Urothelium cell line (cell line): ENCODE results near the gene JAKMIP1.

Experiments used
- DNase-seq: peaks from one replicate; pipeline ENCODE4 v3.0.0; 2011; ENCODE audit warnings: low spot score, mixed read lengths
- FAIRE-seq: peaks from 2 replicates; lab custom pipeline; 2011; peaks lifted over from hg19 to GRCh38; lab: Jason Lieb, UNC

Gene JAKMIP1

DNA sequence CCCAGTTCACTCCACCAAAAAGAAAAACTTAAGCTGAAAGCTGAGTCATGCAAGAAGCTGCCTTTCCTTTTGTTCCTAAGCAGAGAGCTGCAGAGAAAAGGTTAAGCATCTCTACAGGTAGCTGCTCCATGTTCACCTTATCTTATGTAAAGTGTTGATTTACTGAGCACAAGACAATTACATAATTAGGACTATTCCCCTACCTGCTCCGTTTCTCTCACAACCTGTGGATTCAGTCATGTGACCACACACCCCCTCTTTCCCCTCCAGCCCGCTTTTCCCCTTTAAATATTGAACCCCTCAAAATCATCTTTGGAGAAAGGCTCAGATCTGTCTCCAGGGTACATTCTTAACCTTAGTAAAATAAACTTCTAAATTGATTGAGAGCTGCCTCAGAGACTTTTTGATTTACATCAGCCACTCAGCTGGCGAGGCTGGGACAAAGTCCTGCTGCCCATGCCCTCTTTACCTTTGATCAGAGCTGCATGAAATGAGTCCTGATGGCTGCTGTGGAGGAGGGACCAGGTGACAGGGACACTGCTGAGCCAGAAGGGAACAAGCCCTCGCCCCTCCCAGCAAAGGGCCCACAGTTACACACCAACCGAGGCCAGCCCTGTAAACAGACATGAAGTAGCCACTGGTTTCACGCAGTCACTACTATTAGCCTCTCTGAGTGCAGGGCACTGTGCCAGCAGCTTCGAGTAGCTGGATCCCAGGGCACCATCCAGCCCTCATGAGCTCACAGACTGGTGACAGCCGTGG lies 128.2 kb downstream of the JAKMIP1 start:
- DNase-seq (no peak), FAIRE-seq (no peak)

- DNase-seq (no peak), FAIRE-seq (no peak)
Measured at GRCh38 chr4:6071191-6071958, 129.0 kb downstream of the JAKMIP1 start.

DNA sequence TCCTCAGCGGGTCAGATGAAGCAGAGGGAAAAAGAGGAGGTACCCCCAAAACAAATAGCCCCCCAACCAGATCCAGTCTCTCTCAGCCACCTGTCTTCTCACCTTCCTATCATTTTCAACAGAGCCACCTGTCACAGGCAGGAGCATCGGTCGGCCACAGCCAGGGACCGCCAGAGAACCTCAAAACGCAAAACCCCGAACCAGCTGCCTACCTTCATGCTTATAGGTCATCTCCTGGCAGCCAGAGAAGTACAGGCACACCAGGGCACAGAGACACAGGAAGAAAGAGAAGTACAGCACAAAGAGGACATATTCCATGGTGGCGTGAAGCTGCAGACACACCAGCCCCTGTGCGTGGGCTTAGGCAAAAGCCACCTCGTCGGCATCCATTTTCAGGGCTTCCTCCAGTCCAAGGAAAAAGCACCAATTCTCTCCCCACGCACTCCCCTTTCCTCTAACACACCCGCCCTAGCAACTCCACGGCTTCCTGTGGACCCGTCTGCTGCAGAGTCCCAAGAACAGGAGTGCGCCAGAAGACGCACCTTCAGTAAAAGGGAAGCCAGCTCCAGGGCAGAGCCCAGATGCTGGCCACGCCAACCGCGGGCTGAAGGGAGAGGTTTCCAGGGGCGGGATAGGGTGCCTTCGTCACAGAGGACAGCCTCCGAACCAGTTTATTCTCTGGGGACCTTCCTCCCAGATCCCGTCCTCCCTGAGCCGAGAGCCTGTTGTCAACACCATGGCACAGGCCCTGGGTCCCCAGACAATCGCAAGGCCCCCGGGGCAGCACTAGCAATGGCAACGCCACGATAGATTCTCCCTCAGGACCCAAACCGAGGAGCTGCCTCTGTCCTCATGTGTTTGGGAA lies 130.3 kb downstream of the JAKMIP1 start:
- no peak for FAIRE-seq
- no peak for DNase-seq

GRCh38 chr4:6068986-6069385 lies 131.4 kb downstream of the JAKMIP1 start:
- FAIRE-seq (no peak), DNase-seq (no peak)

DNA sequence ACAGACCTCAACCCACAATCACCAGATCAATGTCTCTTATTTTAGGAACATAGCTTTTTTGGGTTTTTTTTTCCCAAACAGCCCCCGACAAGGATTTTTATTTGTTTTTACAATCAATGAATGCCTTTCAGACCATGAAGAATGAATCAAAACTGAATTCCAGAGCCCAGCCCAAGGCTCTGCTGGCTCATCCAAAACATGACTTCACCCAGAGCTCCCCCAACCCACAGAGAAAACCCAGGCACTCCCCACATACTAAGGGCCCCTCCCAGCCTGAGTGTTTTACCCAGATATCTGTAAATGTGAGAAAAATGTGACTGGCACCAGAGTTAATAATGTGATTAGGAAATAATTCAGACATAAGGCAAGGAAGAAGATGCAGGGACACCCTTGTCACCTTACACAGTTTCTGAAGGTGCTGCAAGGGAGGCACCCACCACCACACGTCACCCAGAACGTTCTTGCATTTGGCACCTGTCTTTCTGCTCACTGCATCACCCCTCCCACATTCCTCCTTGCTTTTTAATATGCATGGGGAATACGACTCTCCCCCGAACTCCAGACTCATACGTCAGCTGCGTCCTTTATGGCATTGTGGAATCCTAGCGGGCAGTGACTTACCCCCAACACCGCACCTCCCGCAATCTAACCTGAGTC lies 134.3 kb downstream of the JAKMIP1 start:
- DNase-seq (no peak), FAIRE-seq (no peak)

GRCh38 chr4:6065166-6065565 lies 135.2 kb downstream of the JAKMIP1 start:
- no peak for FAIRE-seq
- no peak for DNase-seq

- DNase-seq = no peak
- FAIRE-seq = no peak
Measured at GRCh38 chr4:6064383-6064782, 136.0 kb downstream of the JAKMIP1 start.

DNA sequence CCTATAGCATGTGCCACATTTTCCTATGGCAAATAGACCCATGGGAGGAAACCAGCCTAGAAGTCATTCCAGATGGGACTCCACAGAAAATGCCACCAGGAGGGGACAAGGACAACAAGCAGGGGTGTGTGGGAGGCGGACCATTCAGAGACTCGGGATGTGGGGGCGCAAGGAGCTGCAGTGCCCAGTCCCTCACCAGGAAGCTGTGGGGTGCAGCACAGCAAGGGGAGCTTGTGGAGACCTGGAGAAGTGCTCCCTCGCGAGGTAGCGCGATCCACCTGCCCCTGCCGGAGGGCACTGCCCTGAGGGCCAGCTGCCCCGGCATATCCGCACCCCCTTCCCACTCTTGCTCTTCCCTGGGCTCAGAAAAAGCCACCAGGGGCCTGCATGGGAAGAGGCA lies 136.7 kb downstream of the JAKMIP1 start:
- DNase-seq (no peak), FAIRE-seq (no peak)

- DNase-seq = no peak
- FAIRE-seq = no peak
Measured at GRCh38 chr4:6062133-6062532, 138.2 kb downstream of the JAKMIP1 start.

- DNase-seq = no peak
- no peak for FAIRE-seq
Measured at GRCh38 chr4:6059375-6059805, 141.0 kb downstream of the JAKMIP1 start.

DNA sequence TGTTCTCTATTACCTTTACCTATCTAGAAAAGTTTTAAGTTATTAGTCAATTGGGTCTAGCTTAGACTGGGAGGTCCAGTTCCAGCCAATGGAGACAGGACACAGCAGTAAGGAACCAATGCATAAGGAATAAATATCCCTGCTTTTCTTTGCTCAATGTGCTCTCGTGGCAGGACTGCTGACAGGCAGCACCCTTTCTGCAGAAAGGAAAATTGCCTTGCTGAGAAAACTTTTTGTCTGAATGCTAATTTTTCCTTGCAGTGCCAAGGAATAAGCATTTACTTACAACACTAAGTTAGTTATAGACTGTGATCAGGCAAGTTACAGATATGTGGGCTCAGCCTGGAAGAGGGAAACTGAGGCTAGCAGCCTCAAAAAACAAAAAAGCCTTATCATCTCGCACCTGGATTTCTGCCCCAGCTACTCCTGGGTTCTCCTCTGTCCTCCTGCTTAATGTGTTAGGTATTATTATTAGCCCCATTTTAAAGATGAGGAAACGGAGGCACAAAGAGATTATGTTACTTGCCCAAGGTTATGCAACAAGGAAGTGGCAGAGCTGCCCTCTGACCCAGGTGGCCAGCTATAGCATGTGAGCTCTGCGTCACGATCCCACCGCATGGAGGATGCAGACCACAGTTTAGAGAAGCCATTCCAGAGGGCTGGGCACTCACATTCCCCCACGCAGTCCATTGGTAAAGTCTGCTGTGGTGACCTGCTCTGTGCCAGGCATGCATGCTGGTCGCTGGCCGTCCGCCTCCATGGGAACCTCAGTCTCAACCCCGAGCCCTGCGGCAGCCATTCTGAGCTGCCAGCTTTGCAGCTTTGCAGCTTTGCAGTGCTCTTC lies 141.6 kb downstream of the JAKMIP1 start:
- FAIRE-seq = no peak
- no peak for DNase-seq

- DNase-seq (no peak), FAIRE-seq (no peak)
Measured at GRCh38 chr4:6056976-6057766, 143.2 kb downstream of the JAKMIP1 start.

DNA sequence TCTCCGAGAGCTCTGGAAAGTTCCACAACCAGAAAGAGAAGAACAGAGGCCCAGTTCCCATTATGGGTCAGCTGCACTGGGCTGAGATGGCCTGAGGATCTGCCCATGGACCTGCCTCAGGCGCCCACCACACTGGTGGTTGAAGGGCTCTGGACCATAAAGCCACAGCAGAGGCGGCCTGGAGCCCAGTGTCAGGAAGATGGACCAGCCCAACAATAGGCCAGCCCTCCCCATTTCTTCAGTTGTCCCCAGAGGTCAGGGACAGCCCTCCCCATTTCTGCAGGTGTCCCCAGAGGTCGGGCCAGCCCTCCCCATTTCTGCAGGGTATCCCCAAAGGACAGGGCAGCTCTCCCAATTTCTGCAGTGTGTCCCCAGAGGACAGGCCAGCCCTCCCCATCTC lies 144.9 kb downstream of the JAKMIP1 start:
- FAIRE-seq = no peak
- no peak for DNase-seq

DNA sequence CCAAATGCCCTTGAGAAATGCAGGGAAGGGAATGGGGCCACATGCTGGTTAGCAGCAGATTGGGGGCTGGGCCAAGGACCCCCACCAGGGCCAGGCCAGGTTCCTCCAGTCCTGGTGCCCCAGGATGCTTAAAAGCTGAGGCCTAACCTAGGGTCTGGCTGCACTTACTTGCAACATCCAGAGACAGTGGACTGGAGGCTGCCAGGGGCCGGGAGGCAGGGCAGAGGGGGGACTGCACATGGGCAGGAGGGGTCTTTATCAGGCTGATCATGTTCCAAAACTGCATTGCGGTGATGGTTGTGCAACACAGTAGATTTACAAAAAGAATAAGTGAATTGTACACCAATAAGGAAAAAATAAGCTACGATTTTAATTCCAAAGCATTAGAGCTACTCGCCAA lies 145.3 kb downstream of the JAKMIP1 start:
- DNase-seq (no peak), FAIRE-seq (no peak)

- FAIRE-seq (no peak), DNase-seq (no peak)
Measured at GRCh38 chr4:6054162-6054922, 146.0 kb downstream of the JAKMIP1 start.

- FAIRE-seq (no peak), DNase-seq (no peak)
Measured at GRCh38 chr4:6052679-6053078, 147.7 kb downstream of the JAKMIP1 start.

- no peak for DNase-seq
- no peak for FAIRE-seq
Measured at GRCh38 chr4:6050551-6050950, 149.8 kb downstream of the JAKMIP1 start.

- DNase-seq = no peak
- FAIRE-seq = no peak
Measured at GRCh38 chr4:6049985-6050384, 150.4 kb downstream of the JAKMIP1 start.
